ENCODE measurements around the gene DPPA2.
"Not testable (repeated sequence)": the region's sequence is repeated elsewhere in the genome, so short reads cannot be mapped to it uniquely, and the experiment has no call there.

The DPPA2 gene, protein sequence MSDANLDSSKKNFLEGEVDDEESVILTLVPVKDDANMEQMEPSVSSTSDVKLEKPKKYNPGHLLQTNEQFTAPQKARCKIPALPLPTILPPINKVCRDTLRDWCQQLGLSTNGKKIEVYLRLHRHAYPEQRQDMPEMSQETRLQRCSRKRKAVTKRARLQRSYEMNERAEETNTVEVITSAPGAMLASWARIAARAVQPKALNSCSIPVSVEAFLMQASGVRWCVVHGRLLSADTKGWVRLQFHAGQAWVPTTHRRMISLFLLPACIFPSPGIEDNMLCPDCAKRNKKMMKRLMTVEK

DNA sequence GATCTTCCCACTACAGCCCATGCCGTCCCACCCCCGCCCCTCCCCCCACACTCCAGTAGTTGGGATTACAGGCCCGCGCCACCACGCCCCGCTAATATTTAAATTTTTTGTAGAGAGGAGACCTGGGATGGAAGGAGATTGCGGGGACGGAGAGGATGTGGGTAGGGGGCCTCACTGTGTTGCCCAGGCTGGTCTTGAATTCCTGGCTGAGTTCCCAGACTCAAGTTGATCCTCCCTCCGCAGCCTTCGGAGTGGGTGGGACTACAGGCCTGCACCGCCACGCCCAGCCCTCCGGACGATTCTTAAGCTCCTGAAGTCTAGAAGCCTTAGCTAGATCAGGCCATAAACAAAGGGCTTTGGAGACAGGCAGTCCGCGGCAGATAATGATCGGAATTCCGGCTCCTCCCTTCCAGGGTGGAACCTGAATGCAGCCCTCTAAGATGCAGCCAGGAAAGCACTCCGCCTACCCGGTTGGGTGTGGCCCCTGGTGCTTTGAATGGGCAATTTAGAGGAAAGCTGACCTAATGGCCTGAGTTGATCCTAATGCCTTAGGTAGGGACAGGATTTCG lies at the start of gene DPPA2:
Gene DPPA2, minus strand, starts transcription at position 356 of the 569 bp plus-strand sequence. CDS start 1,975 bp downstream, outside the sequence.
- no peak for DNase-seq

GRCh38 chr3:109364088-109364487 lies 47.8 kb upstream of the DPPA2 start:
- no peak for DNase-seq

DNA sequence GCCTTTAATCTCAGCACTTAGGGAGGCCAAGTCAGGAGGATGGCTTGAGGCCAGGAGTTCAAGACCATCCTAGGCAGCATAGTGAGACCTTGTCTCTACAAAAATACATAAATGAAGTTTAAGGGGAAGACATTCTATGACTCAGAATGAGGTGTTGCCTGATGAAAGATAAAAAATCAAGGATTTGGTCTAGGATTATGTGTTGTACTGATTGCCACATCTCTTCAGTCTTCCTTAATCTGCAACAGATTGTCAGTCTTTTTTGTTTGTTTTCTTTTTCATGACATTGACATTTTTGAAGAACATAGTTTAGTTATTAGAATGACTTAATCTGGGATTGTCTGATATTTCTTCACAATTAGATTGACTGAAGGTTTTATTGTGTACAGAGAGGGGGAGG lies 47.3 kb upstream of the DPPA2 start:
- no peak for DNase-seq

- DNase-seq = no peak
These were observed 46.5 kb upstream of the DPPA2 start for GRCh38 chr3:109362823-109363222.

DNA sequence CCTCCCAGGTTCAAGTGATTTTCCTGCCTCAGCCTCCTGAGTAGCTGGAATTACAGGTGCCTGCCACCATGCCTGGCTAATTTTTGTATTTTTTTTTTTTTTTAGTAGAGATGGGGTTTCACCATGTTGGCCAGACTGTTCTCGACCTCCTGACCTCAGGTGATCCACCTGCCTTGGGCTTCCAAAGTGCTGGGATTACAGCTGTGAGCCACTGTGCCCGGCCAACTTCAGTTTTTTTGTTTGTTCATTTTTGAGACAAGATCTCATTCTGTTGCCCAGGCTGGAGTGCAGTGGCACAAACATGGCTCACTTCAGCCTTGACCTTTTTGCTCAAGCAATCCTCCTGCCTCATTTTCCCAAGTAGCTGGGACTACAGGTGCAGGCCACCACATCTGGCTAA lies 42.5 kb upstream of the DPPA2 start:
- not testable (repeated sequence) for DNase-seq

DNA sequence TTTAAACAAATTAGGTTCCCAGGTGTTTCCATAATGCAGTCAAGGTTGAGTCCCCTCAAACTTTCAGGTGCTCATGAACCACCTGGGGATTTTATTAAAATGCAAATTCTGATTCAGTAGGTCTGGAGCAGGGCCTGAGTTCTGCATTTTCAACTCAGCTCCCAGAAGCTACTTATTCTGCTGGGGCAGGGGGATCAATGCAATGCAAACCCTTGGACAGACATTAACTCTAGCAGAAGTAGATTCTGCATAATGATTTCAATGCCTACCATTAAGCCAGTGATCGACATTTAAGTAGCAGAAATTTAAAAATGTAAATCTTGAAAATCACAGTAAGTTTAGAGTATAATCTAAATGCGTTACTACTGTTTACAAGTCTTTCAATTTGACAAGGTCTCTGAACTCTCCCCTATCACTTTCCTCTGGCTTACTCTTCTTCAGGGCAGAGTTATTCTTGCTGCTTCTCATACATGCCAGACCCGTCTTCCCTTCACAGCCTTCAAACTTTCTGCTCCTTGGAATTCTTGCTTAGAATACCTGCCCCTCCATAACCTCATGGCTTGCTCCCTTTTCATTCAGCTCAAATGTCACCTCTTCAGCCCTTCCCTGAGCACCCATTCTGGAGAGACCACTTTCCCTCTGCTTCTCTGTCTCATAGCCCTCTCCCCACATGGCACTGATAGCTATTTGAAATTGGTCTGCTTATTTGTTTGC lies 40.3 kb upstream of the DPPA2 start:
- no peak for DNase-seq

- no peak for DNase-seq
These were observed 39.5 kb upstream of the DPPA2 start for GRCh38 chr3:109355625-109356441.

DNA sequence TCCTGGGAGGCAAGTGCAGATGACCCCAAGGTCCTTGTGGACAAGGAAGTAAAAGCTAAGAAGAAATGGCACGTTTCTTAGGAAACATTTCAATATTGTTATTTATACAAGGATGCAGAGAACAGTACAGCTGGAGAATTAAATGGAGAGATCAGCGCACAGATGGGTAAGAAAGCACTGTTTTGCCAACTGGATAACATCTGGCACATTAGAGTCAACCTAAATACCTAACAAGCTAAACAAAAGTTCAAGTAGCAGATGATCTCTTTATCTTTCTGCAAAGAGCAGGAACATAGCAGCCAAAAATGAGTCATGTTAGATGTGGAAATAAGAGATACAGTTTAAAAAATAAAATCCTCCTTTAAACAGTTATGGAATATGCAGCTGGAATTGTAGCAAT lies 36.7 kb upstream of the DPPA2 start:
- no peak for DNase-seq

DNA sequence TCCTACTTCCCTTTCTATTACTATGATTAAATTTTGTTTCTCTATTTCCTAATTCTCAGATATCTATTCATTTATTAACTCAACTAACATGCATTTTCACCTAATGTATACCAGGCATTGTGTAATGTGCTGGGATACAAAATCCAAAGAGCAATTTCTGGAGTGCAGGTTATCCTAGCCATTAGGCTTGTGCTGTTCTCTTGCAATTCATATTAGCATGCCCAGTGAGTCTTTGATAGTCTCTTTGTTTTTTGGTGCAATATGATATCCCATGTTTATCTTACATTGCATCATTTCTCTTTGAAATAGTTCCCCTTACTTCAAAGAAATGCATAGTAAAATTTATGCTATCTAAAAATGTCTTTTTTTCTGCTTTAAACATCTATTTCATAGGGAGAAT lies 34.9 kb upstream of the DPPA2 start:
- DNase-seq = no peak

- DNase-seq = no peak
These were observed 30.5 kb upstream of the DPPA2 start for GRCh38 chr3:109346770-109347295.

DNA sequence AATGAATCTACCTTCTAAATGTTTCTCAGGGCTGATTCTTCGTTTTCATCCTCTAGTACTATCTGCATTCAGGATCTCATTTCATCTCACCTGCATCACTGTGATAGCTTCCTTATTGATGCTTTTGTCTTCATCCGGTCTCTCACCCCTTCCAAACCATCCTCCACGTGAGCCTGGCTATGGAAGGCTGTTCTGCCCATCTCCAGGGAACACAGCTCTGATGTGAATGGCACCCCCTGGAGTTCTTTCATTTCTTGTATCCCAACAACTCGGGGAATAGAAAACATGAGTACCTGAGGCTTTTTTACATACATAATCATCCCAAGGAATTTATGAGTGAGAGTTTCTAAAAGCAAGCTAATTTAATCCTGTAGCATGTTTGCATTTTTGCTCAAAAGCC lies 29.8 kb upstream of the DPPA2 start:
- DNase-seq = no peak

- DNase-seq = no peak
These were observed 23.7 kb upstream of the DPPA2 start for GRCh38 chr3:109339714-109340648.

DNA sequence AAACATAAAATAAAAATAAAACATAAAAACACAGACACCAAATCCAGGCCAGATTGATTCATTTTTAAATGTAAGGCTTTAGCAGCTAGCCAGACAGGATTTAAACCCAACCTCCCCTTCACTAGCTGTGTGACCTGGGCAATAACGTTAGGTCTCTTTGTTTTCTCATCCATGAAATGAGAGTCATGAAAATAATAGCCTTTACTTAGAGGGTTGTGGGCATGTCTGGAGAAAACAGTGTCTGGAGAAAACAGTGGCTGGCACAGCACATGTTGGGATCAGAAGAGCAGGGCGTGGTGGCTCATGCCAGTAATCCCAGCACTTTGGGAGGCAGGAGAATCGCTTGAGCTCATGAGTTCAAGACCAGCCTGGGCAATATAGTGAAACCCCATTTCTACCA lies 22.9 kb upstream of the DPPA2 start:
- no peak for DNase-seq

GRCh38 chr3:109338322-109338721 lies 22.0 kb upstream of the DPPA2 start:
- no peak for DNase-seq

DNA sequence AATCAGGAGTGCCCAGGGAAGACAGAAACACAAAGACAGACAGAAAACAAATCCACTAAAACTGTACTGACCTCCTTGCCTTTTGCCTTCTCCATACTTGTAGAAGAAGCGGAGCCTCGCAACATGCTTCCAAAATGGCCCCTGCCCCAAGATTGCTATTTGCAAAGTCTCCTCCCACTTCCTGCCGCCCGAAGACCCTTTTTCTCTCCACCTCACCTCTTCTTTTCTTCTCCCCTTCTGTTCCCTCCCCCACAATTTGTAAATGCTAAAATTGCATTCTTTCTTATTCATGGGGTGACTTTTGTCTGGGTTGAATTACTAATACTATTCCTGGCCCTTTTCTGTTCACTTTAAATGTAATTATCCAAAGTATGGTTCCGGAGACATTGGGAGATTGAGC lies 21.1 kb upstream of the DPPA2 start, which contains the start of gene DPPA4:
Gene DPPA4, minus strand, starts transcription at position 154 of the 400 bp plus-strand sequence. Its CDS starts 29 bp downstream, at position 125.
- no peak for DNase-seq

DNA sequence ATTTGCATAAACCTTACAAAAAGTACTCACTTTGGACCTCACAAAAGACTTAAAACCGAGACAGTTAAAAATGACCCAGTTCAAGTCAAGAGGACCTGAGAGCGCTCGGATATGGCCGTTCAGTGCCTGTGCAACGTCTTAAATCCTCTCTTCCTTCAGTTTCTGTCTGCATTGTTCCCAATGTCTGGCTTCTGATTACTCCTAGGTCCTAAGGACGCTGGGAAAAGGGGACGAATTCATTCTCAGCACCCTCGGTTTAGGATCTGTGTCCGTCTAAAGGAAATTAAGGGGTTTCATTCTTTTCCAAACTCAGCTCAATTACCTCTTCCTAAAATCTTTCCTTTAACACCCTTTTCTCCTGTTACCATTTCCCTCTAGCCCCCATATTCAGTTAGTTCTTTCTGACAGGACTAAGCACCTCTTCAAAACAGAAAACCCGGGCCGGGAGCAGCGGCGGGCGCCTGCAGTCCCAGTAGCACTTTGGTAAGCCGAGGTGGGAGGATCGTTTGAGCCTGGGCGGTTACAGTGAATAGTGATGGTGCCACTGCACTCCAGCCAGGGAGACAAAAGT lies 20.1 kb upstream of the DPPA2 start:
- DNase-seq = no peak

- no peak for DNase-seq
These were observed 18.3 kb upstream of the DPPA2 start for GRCh38 chr3:109334572-109334971.

- no peak for DNase-seq
These were observed 15.4 kb upstream of the DPPA2 start for GRCh38 chr3:109331692-109332091.

GRCh38 chr3:109330405-109330804 lies 14.1 kb upstream of the DPPA2 start:
- DNase-seq = no peak

- DNase-seq = no peak
These were observed 11.9 kb upstream of the DPPA2 start for GRCh38 chr3:109328202-109328601.

- DNase-seq = no peak
These were observed 9.3 kb upstream of the DPPA2 start for GRCh38 chr3:109325657-109326056.

Measured in NCI-H2171 treated with DMSO at 0.1 percent for 48 hours (cell line).